ENCODE data around the gene RGS19. TPM values are rescaled to one million over a fixed set of nuclear protein-coding genes. Genes with fewer than 3 reads are reported as not detected.

RGS19 gene
- total RNA-seq, 2 experiments from 2014 or later = 9.7 to 14.8 TPM

DNA sequence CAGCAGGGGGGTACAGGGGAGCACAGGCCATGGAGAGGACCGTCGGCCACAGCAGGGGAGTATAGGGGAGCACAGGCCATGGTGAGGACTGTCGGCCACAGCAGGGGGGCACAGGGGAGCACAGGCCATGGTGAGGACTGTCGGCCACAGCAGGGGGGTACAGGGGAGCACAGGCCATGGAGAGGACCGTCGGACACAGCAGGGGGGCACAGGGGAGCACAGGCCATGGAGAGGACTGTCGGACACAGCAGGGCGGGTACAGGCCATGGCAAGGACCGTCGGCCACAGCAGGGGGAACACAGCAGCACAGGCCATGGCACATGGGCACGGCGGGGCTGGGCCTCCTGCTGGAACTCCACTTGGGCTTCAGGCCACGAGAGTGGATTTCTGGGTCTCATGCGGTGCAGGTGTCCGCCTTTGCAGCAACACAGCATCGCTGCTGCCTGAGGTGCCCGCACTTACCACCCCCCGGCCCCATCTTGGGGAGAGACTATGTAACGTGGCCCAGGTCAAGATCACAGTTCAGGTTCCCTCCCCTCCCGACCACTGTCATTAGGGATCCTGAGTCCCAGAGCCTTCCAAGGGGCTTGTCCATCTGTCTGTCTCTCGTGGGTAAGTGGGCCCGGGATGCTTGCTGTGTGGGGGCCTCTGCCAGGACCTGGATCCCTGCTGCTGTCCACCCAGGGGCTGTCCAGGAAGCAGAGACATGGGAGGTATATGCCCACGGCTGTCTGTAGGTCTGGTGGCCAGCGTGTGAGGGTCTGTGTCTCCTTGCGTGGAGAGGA, 25.5 kb upstream of the RGS19 start:
- Histone ChIP-seq H3K4me3 (ENCODE audit: low read length) (no peak overlapping the region), H3K4me1 (ENCODE audit: insufficient read depth, low read length) (peaks cover 25% of the 10 kb centered on the region), H3K27me3 (ENCODE audit: control insufficient read depth in 1 of 2, insufficient read depth in 2 of 2, low read length in 2 of 2) (peaks cover 23 to 24% of the 10 kb centered on the region in 2 experiments), H3K27ac (ENCODE audit: low read depth in 1 of 2, low read length in 2 of 2) (no peak overlapping the region), H3K36me3 (ENCODE audit: insufficient read depth, low read length) (no peaks in the 10 kb centered on the region), H3K9me3 (ENCODE audit: control insufficient read depth in 1 of 2, insufficient read depth in 1 of 2, low read length in 2 of 2) (no peaks in the 10 kb centered on the region)
- H3K9me3 Mint-ChIP-seq = no peaks in the 10 kb centered on the region
- ATAC-seq (ENCODE audit: poor library complexity) (no peak), DNase-seq (no peak)
- intact Hi-C loops (cut with DNase I, micrococcal nuclease) = no loop called here
- peaks cover 22% of the 10 kb centered on the region for H3K4me1 Mint-ChIP-seq (ENCODE audit: low read depth)
- TF ChIP-seq, protein P1, sequence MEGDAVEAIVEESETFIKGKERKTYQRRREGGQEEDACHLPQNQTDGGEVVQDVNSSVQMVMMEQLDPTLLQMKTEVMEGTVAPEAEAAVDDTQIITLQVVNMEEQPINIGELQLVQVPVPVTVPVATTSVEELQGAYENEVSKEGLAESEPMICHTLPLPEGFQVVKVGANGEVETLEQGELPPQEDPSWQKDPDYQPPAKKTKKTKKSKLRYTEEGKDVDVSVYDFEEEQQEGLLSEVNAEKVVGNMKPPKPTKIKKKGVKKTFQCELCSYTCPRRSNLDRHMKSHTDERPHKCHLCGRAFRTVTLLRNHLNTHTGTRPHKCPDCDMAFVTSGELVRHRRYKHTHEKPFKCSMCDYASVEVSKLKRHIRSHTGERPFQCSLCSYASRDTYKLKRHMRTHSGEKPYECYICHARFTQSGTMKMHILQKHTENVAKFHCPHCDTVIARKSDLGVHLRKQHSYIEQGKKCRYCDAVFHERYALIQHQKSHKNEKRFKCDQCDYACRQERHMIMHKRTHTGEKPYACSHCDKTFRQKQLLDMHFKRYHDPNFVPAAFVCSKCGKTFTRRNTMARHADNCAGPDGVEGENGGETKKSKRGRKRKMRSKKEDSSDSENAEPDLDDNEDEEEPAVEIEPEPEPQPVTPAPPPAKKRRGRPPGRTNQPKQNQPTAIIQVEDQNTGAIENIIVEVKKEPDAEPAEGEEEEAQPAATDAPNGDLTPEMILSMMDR (IDR thresholded peaks at IDR 0.05) = no peak
- CTCF ChIA-PET = no interaction called here
- H3K4me3 Mint-ChIP-seq = no peak overlapping the region
- H3K27me3 Mint-ChIP-seq = peaks cover 26% of the 10 kb centered on the region
- no peak overlapping the region for H3K27ac Mint-ChIP-seq
- POLR2A ChIA-PET = no interaction called here
- peaks cover 5% of the 10 kb centered on the region for H3K36me3 Mint-ChIP-seq (ENCODE audit: low read depth)

DNA sequence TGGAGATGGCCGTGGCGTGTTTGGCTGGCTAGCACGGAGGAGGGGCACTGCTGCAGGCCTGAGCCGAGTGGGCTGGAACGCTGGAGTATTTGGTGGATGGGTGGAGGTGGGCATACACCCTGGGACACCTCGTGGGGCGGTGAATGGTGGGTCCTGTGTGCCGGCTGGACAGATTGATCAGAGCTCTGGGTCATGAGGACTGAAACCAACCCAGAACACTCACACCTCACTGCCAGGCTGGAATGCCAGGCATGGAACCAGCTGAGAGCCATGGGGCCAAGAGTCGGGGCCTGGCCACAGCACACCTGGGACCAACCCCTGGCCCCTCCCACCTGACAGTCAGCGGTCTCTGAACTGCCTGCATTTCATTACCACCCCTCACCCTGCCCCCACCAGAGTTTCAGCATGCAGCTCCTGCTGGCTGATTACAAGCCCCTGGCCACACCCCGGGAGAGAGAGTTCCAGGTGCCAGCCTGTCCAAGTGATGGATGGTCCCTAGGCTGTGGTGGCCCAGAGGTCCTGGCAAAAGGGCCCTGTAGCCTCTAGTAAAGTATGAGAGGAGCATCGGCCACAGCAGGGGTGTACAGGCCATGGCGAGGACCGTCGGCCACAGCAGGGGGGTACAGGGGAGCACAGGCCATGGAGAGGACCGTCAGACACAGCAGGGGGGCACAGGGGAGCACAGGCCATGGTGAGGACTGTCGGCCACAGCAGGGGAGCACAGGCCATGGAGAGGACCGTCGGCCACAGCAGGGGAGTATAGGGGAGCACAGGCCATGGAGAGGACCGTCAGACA, 24.8 kb upstream of the RGS19 start:
- no peak for DNase-seq
- H3K4me3 ChIP-seq (ENCODE audit: low read length) = no peak overlapping the region
- H3K4me1 ChIP-seq (ENCODE audit: insufficient read depth, low read length) = peaks cover 27% of the 10 kb centered on the region
- CTCF ChIA-PET = no interaction called here
- peaks cover 24% of the 10 kb centered on the region for H3K4me1 Mint-ChIP-seq (ENCODE audit: low read depth)
- peaks cover 23 to 24% of the 10 kb centered on the region in 2 experiments for H3K27me3 ChIP-seq (ENCODE audit: control insufficient read depth in 1 of 2, insufficient read depth in 2 of 2, low read length in 2 of 2)
- no peak overlapping the region for H3K27ac Mint-ChIP-seq
- TF ChIP-seq, protein P1 (IDR thresholded peaks at IDR 0.05) = no peak
- H3K9me3 Mint-ChIP-seq = no peaks in the 10 kb centered on the region
- H3K9me3 ChIP-seq (ENCODE audit: control insufficient read depth in 1 of 2, insufficient read depth in 1 of 2, low read length in 2 of 2) = no peaks in the 10 kb centered on the region
- H3K36me3 ChIP-seq (ENCODE audit: insufficient read depth, low read length) = no peaks in the 10 kb centered on the region
- peaks cover 5% of the 10 kb centered on the region for H3K36me3 Mint-ChIP-seq (ENCODE audit: low read depth)
- H3K27ac ChIP-seq (ENCODE audit: low read depth in 1 of 2, low read length in 2 of 2) = no peak overlapping the region
- intact Hi-C loops (cut with DNase I, micrococcal nuclease) = no loop called here
- POLR2A ChIA-PET = no interaction called here
- no peak for ATAC-seq (ENCODE audit: poor library complexity)
- H3K27me3 Mint-ChIP-seq = peaks cover 26% of the 10 kb centered on the region
- H3K4me3 Mint-ChIP-seq = no peak overlapping the region

DNA sequence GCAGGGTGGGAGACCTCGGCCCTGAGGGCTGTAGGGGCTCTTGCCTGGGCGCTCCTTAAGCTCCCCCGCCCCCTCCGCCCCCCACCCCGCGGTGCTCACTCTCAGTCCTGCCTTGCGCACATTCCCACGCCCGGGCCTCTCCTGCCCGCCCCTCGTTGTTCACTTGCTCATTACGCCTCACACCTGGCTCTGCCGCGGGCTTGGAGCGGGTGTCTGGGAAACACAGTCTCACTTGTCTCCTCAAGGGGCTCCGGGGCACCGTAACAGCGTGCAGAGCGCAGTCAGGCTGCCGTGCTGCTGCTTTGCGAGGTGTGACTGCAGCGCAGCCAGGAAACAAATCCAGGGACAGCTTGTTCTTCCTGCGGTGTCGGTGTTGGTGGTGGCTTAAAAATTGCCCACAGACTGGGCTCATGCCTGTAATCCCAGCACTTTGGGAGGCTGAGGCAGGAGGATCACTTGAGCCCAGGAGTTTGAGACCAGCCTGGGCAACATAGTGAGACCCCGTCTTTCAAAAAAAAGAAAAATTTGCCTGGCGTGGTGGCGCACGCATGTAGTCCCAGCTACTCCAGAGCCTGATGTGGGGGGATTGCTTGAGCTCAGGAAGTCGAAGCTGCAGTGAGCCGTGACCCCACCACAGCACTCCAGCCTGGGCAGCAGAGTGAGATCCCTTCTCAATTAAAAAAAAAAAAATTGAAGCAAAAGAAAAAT, 23.5 kb upstream of the RGS19 start:
- H3K27me3 Mint-ChIP-seq = peaks cover 26% of the 10 kb centered on the region
- H3K36me3 Mint-ChIP-seq (ENCODE audit: low read depth) = peaks cover 5% of the 10 kb centered on the region
- intact Hi-C loops (cut with DNase I, micrococcal nuclease) = loop anchor here in 1 of 2 experiments (1.0 kb wide), 1 partner anchor 18 kb away; no protein-coding TSS in a partner anchor
- H3K9me3 Mint-ChIP-seq = no peaks in the 10 kb centered on the region
- H3K9me3 ChIP-seq (ENCODE audit: control insufficient read depth in 1 of 2, insufficient read depth in 1 of 2, low read length in 2 of 2) = no peaks in the 10 kb centered on the region
- H3K4me1 Mint-ChIP-seq (ENCODE audit: low read depth) = peaks cover 24% of the 10 kb centered on the region
- peak overlapping the region; percentile 76 for H3K4me3 Mint-ChIP-seq
- no peak overlapping the region for H3K4me3 ChIP-seq (ENCODE audit: low read length)
- no peak overlapping the region for H3K27ac ChIP-seq (ENCODE audit: low read depth in 1 of 2, low read length in 2 of 2)
- peaks cover 23 to 24% of the 10 kb centered on the region in 2 experiments for H3K27me3 ChIP-seq (ENCODE audit: control insufficient read depth in 1 of 2, insufficient read depth in 2 of 2, low read length in 2 of 2)
- ChIA-PET CTCF (interaction anchor here (0.6 to 1.6 kb wide), 2 partner anchors 19 to 23 kb away, joined by 3 to 6 read pairs; partner anchors contain the start of genes OPRL1 and RGS19), POLR2A (no interaction called here)
- peaks cover 6% of the 10 kb centered on the region for H3K36me3 ChIP-seq (ENCODE audit: insufficient read depth, low read length)
- H3K27ac Mint-ChIP-seq = no peak overlapping the region
- TF ChIP-seq, protein P1 (IDR thresholded peaks at IDR 0.05) = no peak
- ATAC-seq (ENCODE audit: poor library complexity) (no peak), DNase-seq (no peak)
- peaks cover 27% of the 10 kb centered on the region for H3K4me1 ChIP-seq (ENCODE audit: insufficient read depth, low read length)
